Liver (tissue), 3 donors: ENCODE data around the gene GATA5.

Experiments used
- ATF3 ChIP-seq: IDR thresholded peaks from 2 replicates; pipeline ENCODE4 v1.6.1; 2016; ENCODE audit warnings: antibody characterized with exemption
- CTCF ChIP-seq: fragments of 150-350 bp; IDR thresholded peaks from 2 replicates; pipeline ENCODE4 v1.5.1; 2017; ENCODE audit warnings: improper control_type of control experiment, low read depth, low read length; ENCODE audit not compliant: missing input control
- EGR1 ChIP-seq, 2 donors: IDR thresholded peaks; 2 replicates each; pipeline ENCODE4 v1.6.1; 2016 to 2018; ENCODE audit warnings: antibody characterized with exemption in 2 of 2, low read depth in 2 of 2
- FOXA1 ChIP-seq: IDR thresholded peaks from 2 replicates; pipeline ENCODE4 v1.6.1; 2016; ENCODE audit warnings: antibody characterized with exemption
- GABPA ChIP-seq, 2 donors: IDR thresholded peaks in 1 of 2; conservative IDR thresholded peaks in 1 of 2; 2 replicates each; pipeline ENCODE4 v1.6.1; 2016; ENCODE audit warnings: antibody characterized with exemption in 2 of 2, mild to moderate bottlenecking in 1 of 2, moderate library complexity in 1 of 2
- MAX ChIP-seq: IDR thresholded peaks from 2 replicates; pipeline ENCODE4 v1.6.1; 2016; ENCODE audit warnings: antibody characterized with exemption
- RAD21 ChIP-seq, 2 donors: IDR thresholded peaks; 2 replicates each; pipeline ENCODE4 v1.6.1; 2016; ENCODE audit warnings: antibody characterized with exemption in 2 of 2, mild to moderate bottlenecking in 2 of 2
- SP1 ChIP-seq: IDR thresholded peaks from 2 replicates; pipeline ENCODE4 v1.6.1; 2018; ENCODE audit warnings: antibody characterized with exemption, mild to moderate bottlenecking
- YY1 ChIP-seq: IDR thresholded peaks from 2 replicates; pipeline ENCODE4 v1.6.1; 2016; ENCODE audit warnings: antibody characterized with exemption, mild to moderate bottlenecking
- donor health status: healthy.
- donor health status: healthy.

- no peak for TF ChIP-seq CTCF
- no peak for TF ChIP-seq GABPA (IDR thresholded peaks at IDR 0.05 in 1 of 2, conservative IDR thresholded peaks at IDR 0.05 in 1 of 2)
- TF ChIP-seq ATF3: no peak
- TF ChIP-seq RAD21 (IDR thresholded peaks at IDR 0.05): no peak
- no peak for TF ChIP-seq SP1
- TF ChIP-seq MAX: no peak
- TF ChIP-seq EGR1 (IDR thresholded peaks at IDR 0.05; ENCODE audit: low read depth in 2 of 2): no peak
- no peak for TF ChIP-seq YY1
- no peak for TF ChIP-seq FOXA1
These were observed 24.5 kb downstream of the GATA5 start for GRCh38 chr20:62451156-62451767.
